ENCODE measurements around the gene EFNA5. TPM values are rescaled to one million over a fixed set of nuclear protein-coding genes. Genes with fewer than 3 reads are reported as not detected.

The EFNA5 gene
- total and polyA plus RNA-seq, 7 donors = 0.32 to 5.4 (median 2.1) TPM

DNA sequence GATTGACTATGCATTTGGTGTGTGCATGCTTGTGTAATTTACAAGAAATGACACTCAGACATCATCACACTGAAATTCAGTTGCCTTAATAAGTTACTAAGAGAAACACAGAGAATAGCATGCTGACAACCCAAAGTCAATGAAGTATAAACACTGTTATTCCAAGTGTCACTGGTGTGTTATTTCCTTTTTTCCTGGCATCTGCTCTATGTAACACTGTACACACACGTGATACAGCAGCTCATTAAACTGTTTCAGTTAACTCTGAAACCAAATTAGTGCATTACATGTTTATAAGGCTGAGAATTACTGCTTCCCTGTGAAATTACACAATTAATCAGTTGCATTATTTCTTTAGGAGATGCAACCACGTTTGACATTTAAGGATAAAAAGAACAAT is 252.7 kb downstream of the EFNA5 start:
- no peaks in the 10 kb centered on the region for H3K36me3 ChIP-seq (ENCODE audit: insufficient read depth in 1 of 2, low read depth in 1 of 2)
- H3K4me3 ChIP-seq = no peak overlapping the region
- no peaks in the 10 kb centered on the region for H3K9me3 ChIP-seq
- H3K27ac ChIP-seq = no peak overlapping the region
- 32 to 47% (median 43%) methylated on average over 2 of the region's 2 CpGs for WGBS, 3 donors
- intact Hi-C loops (cut with DNase I) = no loop called here
- DNase-seq = no peak
- H3K4me1 ChIP-seq = no peaks in the 10 kb centered on the region
- TF ChIP-seq CTCF (IDR thresholded peaks at IDR 0.05) = no peak
- ATAC-seq = no peak
- H3K27me3 ChIP-seq (ENCODE audit: insufficient read depth in 3 of 3, low read length in 2 of 3) = no peaks in the 10 kb centered on the region

DNA sequence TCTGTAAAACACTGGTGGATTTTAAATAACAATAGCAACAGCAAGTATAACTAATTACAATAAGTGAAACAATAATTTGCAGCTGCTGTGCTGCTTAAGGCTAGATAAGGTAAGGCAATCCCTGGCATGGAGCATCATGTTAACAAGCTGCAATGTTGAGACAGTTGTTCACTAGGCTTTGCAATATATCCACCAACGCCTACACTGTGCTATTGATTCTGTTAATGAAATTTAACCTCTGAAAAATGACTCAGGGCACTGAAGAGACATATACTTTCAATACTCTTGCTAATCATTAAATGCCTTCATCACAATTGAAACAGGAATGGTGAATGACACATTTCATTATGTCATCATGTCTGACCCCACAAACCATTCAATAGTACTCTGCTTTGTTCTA is 255.0 kb downstream of the EFNA5 start:
- Histone ChIP-seq H3K4me1 (no peaks in the 10 kb centered on the region), H3K27me3 (ENCODE audit: insufficient read depth in 3 of 3, low read length in 2 of 3) (no peaks in the 10 kb centered on the region)
- WGBS, 3 donors = 50 to 69% (median 58%) methylated on average over 1 of the region's 1 CpG

GRCh38 chr5:107414802-107415201 is 255.9 kb downstream of the EFNA5 start:
- no peak for ATAC-seq
- Histone ChIP-seq H3K4me1 (no peaks in the 10 kb centered on the region), H3K4me3 (no peak overlapping the region), H3K27ac (no peak overlapping the region), H3K36me3 (ENCODE audit: insufficient read depth in 1 of 2, low read depth in 1 of 2) (no peaks in the 10 kb centered on the region), H3K27me3 (ENCODE audit: insufficient read depth in 3 of 3, low read length in 2 of 3) (no peaks in the 10 kb centered on the region), H3K9me3 (no peaks in the 10 kb centered on the region)
- no peak for DNase-seq
- TF ChIP-seq CTCF (IDR thresholded peaks at IDR 0.05) = no peak
- intact Hi-C loops (cut with DNase I) = no loop called here
- 94 to 97% (median 96%) methylated on average over 2 of the region's 2 CpGs for WGBS, 3 donors

More for the DNA sequence above, 255.0 kb downstream of the EFNA5 start:
- H3K4me3 ChIP-seq = no peak overlapping the region
- no peak for ATAC-seq
- no peak for DNase-seq
- H3K36me3 ChIP-seq (ENCODE audit: insufficient read depth in 1 of 2, low read depth in 1 of 2) = no peaks in the 10 kb centered on the region
- H3K27ac ChIP-seq = no peak overlapping the region
- intact Hi-C loops (cut with DNase I) = no loop called here
- H3K9me3 ChIP-seq = no peaks in the 10 kb centered on the region
- no peak for TF ChIP-seq CTCF (IDR thresholded peaks at IDR 0.05)

- 72 to 86% (median 79%) methylated on average over 1 of the region's 1 CpG for WGBS, 3 donors
- no peaks in the 10 kb centered on the region for H3K36me3 ChIP-seq (ENCODE audit: insufficient read depth in 1 of 2, low read depth in 1 of 2)
- ATAC-seq (no peak), DNase-seq (no peak)
- H3K27ac ChIP-seq = no peak overlapping the region
- no peaks in the 10 kb centered on the region for H3K9me3 ChIP-seq
- H3K4me1 ChIP-seq = no peaks in the 10 kb centered on the region
- H3K4me3 ChIP-seq = no peak overlapping the region
- no peak for TF ChIP-seq CTCF (IDR thresholded peaks at IDR 0.05)
- H3K27me3 ChIP-seq (ENCODE audit: insufficient read depth in 3 of 3, low read length in 2 of 3) = no peaks in the 10 kb centered on the region
- intact Hi-C loops (cut with DNase I) = no loop called here
These were observed 257.0 kb downstream of the EFNA5 start for GRCh38 chr5:107413754-107414153.

- DNase-seq (no peak), ATAC-seq (no peak)
- Histone ChIP-seq H3K4me1 (no peaks in the 10 kb centered on the region), H3K36me3 (ENCODE audit: insufficient read depth in 1 of 2, low read depth in 1 of 2) (no peaks in the 10 kb centered on the region), H3K4me3 (no peak overlapping the region), H3K9me3 (no peaks in the 10 kb centered on the region), H3K27me3 (ENCODE audit: insufficient read depth in 3 of 3, low read length in 2 of 3) (no peaks in the 10 kb centered on the region), H3K27ac (no peak overlapping the region)
- intact Hi-C loops (cut with DNase I) = no loop called here
- TF ChIP-seq CTCF (IDR thresholded peaks at IDR 0.05) = no peak
- 89 to 94% (median 91%) methylated on average over 2 of the region's 2 CpGs for WGBS, 3 donors
These were observed 262.2 kb downstream of the EFNA5 start for GRCh38 chr5:107408564-107408963.

All from psoas muscle (tissue), 8 donors.